Measurements from ENCODE around the gene CNTNAP2.

DNA sequence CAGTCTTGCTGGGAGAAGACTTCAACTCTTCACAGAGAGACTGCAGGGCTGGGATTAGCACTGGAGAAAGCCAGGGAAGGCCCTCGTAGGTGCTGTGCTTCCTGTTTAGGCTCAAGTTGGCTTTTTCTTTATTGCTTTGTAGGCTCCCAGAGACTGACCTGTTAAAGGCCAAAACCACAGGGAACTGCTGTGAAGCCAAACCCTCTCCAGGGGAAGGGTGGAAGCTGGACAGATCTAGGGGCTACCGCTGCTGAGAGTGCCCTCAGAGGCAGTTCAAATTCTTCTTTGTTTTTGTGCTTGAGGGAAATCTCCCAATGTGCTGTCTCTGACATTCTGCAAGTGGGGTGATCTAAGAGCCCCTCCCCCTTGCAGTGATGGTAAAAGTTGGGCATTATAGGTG, 198.4 kb downstream of the CNTNAP2 start:
- TF ChIP-seq POLR2A (IDR thresholded peaks at IDR 0.05; ENCODE audit: insufficient read depth in 1 of 2, low read depth in 2 of 2, low read length in 2 of 2) (no peak), ZNF382 (CRISPR knock-in tag; IDR thresholded peaks at IDR 0.05; ENCODE audit: borderline replicate concordance) (no peak), CTCF (CRISPR knock-in tag; IDR thresholded peaks at IDR 0.05) (no peak)
- TF ChIP-seq, protein P1, sequence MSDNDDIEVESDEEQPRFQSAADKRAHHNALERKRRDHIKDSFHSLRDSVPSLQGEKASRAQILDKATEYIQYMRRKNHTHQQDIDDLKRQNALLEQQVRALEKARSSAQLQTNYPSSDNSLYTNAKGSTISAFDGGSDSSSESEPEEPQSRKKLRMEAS (IDR thresholded peaks at IDR 0.05) = no peak
